H1 (cell line): ENCODE measurements around the gene SF3A2. TPM values are rescaled to one million over a fixed set of nuclear protein-coding genes. Genes with fewer than 3 reads are reported as not detected.

ENCODE experiments used
- EP300 ChIP-seq, 2 experiments: IDR thresholded peaks; 1 replicate in 1 of 2; 2 replicates in 1 of 2; pipeline ENCODE4 v1.6.1; 2011 to 2012; ENCODE audit warnings: low read depth in 2 of 2, low read length in 2 of 2, mild to moderate bottlenecking in 2 of 2, borderline replicate concordance in 1 of 2, inconsistent platforms in 1 of 2, moderate library complexity in 1 of 2
- EZH2 ChIP-seq: fragments of 200-600 bp; sonication (generic); IDR thresholded peaks from 2 replicates; pipeline ENCODE4 v1.7.1; 2012; ENCODE audit warnings: low read depth, mild to moderate bottlenecking, moderate library complexity, low read length, inconsistent platforms; ENCODE audit not compliant: severe bottlenecking
- HDAC6 ChIP-seq: IDR thresholded peaks from one replicate; pipeline ENCODE4 v1.7.1; 2012; ENCODE audit warnings: low read depth, mild to moderate bottlenecking, inconsistent platforms, low read length, moderate library complexity
- NANOG ChIP-seq: IDR thresholded peaks from 2 replicates; pipeline ENCODE4 v1.6.1; 2011; ENCODE audit warnings: low read length, low read depth, mild to moderate bottlenecking, inconsistent platforms; ENCODE audit not compliant: insufficient read depth, poor library complexity, severe bottlenecking
- SIX5 ChIP-seq: IDR thresholded peaks from 2 replicates; pipeline ENCODE4 v1.6.1; 2011; ENCODE audit warnings: mild to moderate bottlenecking, low read depth, low read length
- SP4 ChIP-seq: IDR thresholded peaks from 2 replicates; pipeline ENCODE4 v1.6.1; 2012; ENCODE audit warnings: low read length, inconsistent platforms
- ZNF274 ChIP-seq: IDR thresholded peaks from 2 replicates; pipeline ENCODE4 v1.7.0; 2012; ENCODE audit warnings: low read length, borderline replicate concordance; ENCODE audit errors: extremely low read depth
- polyA plus RNA-seq, 7 experiments: library from polyadenylated mRNA; depleted of rRNA in 3 of 7; stranded (reverse) in 5 of 7; unstranded in 2 of 7; fragments of >200 nt in 5 of 7; fragments of 200-250 nt in 2 of 7; gene quantifications; 1 replicate in 5 of 7; 2 replicates in 1 of 7; 4 replicates in 1 of 7; pipeline versions ENCODE4 v1.2.1 to v1.2.3, GENCODE V29; 2011 to 2013; ENCODE audit warnings: missing spikeins in 2 of 7, mixed read lengths in 2 of 7
- total RNA-seq: library from RNA; stranded (reverse); fragmentation: NEBNext Ultra II Directional; extraction: Animal tissue kit (Norgen Biotek cat#: 25700); gene quantifications from 2 replicates; pipeline ENCODE4 v1.2.1, GENCODE V29; 2021
- TF ChIP-seq, protein P1 (sequence below), 3 experiments: IDR thresholded peaks; 1 replicate in 2 of 3; 2 replicates in 1 of 3; pipeline versions ENCODE4 v1.5.1 to v1.6.1; 2011; ENCODE audit warnings: low read length in 3 of 3, mild to moderate bottlenecking in 3 of 3, inconsistent platforms in 2 of 3, low read depth in 1 of 3, moderate library complexity in 1 of 3; ENCODE audit not compliant: insufficient read depth in 1 of 3; ENCODE audit errors: control extremely low read depth in 1 of 3

The SF3A2 gene
- total and polyA plus RNA-seq, 2 of the 8 experiments (the other 6 are each of a cell fraction or from before 2014, with no cell fraction given) = 15.3 to 146 TPM

DNA sequence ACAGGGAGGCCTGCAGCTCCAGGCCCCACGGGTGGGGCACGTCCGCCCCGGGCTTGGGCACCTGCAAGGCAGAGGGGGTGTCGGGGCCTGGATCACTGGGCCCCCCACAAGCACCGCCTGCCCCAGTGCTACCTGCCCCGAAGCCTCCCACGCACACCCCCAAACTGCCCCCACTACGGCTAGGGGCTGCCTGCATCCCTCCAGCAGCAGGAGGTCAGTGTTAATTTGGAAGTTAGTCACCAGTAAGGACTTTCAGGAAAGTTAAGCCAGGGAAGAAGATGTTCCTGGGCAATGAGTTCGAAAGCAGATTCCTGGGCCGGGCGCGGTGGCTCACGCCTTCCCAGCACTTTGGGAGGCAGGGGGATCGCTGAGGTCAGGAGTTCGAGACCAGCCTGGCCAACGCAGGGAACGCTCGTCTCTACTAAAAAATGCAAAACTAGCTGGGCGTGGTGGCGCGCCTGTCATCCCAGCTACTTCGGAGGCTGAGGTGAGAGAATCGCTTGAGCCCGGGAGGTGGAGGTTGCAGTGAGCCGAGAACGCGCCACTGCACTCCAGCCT lies 39.9 kb downstream of the SF3A2 start (continued):
- TF ChIP-seq, protein P1, sequence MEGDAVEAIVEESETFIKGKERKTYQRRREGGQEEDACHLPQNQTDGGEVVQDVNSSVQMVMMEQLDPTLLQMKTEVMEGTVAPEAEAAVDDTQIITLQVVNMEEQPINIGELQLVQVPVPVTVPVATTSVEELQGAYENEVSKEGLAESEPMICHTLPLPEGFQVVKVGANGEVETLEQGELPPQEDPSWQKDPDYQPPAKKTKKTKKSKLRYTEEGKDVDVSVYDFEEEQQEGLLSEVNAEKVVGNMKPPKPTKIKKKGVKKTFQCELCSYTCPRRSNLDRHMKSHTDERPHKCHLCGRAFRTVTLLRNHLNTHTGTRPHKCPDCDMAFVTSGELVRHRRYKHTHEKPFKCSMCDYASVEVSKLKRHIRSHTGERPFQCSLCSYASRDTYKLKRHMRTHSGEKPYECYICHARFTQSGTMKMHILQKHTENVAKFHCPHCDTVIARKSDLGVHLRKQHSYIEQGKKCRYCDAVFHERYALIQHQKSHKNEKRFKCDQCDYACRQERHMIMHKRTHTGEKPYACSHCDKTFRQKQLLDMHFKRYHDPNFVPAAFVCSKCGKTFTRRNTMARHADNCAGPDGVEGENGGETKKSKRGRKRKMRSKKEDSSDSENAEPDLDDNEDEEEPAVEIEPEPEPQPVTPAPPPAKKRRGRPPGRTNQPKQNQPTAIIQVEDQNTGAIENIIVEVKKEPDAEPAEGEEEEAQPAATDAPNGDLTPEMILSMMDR (IDR thresholded peaks at IDR 0.05; ENCODE audit: control extremely low read depth in 1 of 3, insufficient read depth in 1 of 3, low read depth in 1 of 3, low read length in 3 of 3) = no peak
- TF ChIP-seq SP4 (no peak), EZH2 (no peak), SIX5 (no peak), NANOG (no peak), ZNF274 (no peak), EP300 (IDR thresholded peaks at IDR 0.05; ENCODE audit: borderline replicate concordance in 1 of 2, low read depth in 2 of 2, low read length in 2 of 2) (no peak), HDAC6 (no peak)
- TF ChIP-seq, all 59 proteins: peak for 0
